Measurements from ENCODE around the gene ROR2.

Gene ROR2

GRCh38 chr9:91790917-91791316 lies 159.1 kb downstream of the ROR2 start:
- no peak for TF ChIP-seq GATA1 (IDR thresholded peaks at IDR 0.05; ENCODE audit: low read depth, low read length)
- no peak for TF ChIP-seq POLR2A (IDR thresholded peaks at IDR 0.05; ENCODE audit: low read length)
- no peak for DNase-seq

GRCh38 chr9:91789941-91790340 lies 160.1 kb downstream of the ROR2 start:
- no peak for DNase-seq
- TF ChIP-seq POLR2A (IDR thresholded peaks at IDR 0.05; ENCODE audit: low read length) (no peak), GATA1 (IDR thresholded peaks at IDR 0.05; ENCODE audit: low read depth, low read length) (no peak)

GRCh38 chr9:91787931-91788330 lies 162.1 kb downstream of the ROR2 start:
- no peak for DNase-seq
- no peak for TF ChIP-seq GATA1 (IDR thresholded peaks at IDR 0.05; ENCODE audit: low read depth, low read length)
- TF ChIP-seq POLR2A (IDR thresholded peaks at IDR 0.05; ENCODE audit: low read length) = no peak

- TF ChIP-seq POLR2A (IDR thresholded peaks at IDR 0.05; ENCODE audit: low read length) (no peak), GATA1 (IDR thresholded peaks at IDR 0.05; ENCODE audit: low read depth, low read length) (no peak)
These were observed 163.7 kb downstream of the ROR2 start for GRCh38 chr9:91786132-91786896.

GRCh38 chr9:91785447-91785842 lies 164.6 kb downstream of the ROR2 start:
- peak; percentile 68 to 82 for DNase-seq
- TF ChIP-seq GATA1 (IDR thresholded peaks at IDR 0.05; ENCODE audit: low read depth, low read length) (no peak), POLR2A (IDR thresholded peaks at IDR 0.05; ENCODE audit: low read length) (no peak)

More at GRCh38 chr9:91786132-91786896, 163.7 kb downstream of the ROR2 start:
- DNase-seq = peak; percentile 15 to 49

- no peak for DNase-seq
- no peak for TF ChIP-seq POLR2A (IDR thresholded peaks at IDR 0.05; ENCODE audit: low read length)
- no peak for TF ChIP-seq GATA1 (IDR thresholded peaks at IDR 0.05; ENCODE audit: low read depth, low read length)
These were observed 165.2 kb downstream of the ROR2 start for GRCh38 chr9:91784673-91785446.

- TF ChIP-seq POLR2A (IDR thresholded peaks at IDR 0.05; ENCODE audit: low read length) (no peak), GATA1 (IDR thresholded peaks at IDR 0.05; ENCODE audit: low read depth, low read length) (no peak)
- DNase-seq = no peak
These were observed 166.0 kb downstream of the ROR2 start for GRCh38 chr9:91783876-91784672.

GRCh38 chr9:91783411-91783810 lies 166.6 kb downstream of the ROR2 start:
- TF ChIP-seq POLR2A (IDR thresholded peaks at IDR 0.05; ENCODE audit: low read length) (no peak), GATA1 (IDR thresholded peaks at IDR 0.05; ENCODE audit: low read depth, low read length) (no peak)

GRCh38 chr9:91782708-91783214 lies 167.3 kb downstream of the ROR2 start:
- DNase-seq = no peak
- TF ChIP-seq POLR2A (IDR thresholded peaks at IDR 0.05; ENCODE audit: low read length) = no peak
- TF ChIP-seq GATA1 (IDR thresholded peaks at IDR 0.05; ENCODE audit: low read depth, low read length) = no peak

More at GRCh38 chr9:91783411-91783810, 166.6 kb downstream of the ROR2 start:
- DNase-seq = no peak

GRCh38 chr9:91781906-91782305 lies 168.1 kb downstream of the ROR2 start:
- no peak for DNase-seq
- TF ChIP-seq POLR2A (IDR thresholded peaks at IDR 0.05; ENCODE audit: low read length) = no peak

- TF ChIP-seq GATA1 (IDR thresholded peaks at IDR 0.05; ENCODE audit: low read depth, low read length) = no peak
- TF ChIP-seq POLR2A (IDR thresholded peaks at IDR 0.05; ENCODE audit: low read length) = no peak
- no peak for DNase-seq
These were observed 168.9 kb downstream of the ROR2 start for GRCh38 chr9:91781116-91781515.

GRCh38 chr9:91778031-91778430 lies 172.0 kb downstream of the ROR2 start:
- DNase-seq = no peak
- TF ChIP-seq POLR2A (IDR thresholded peaks at IDR 0.05; ENCODE audit: low read length) = no peak
- TF ChIP-seq GATA1 (IDR thresholded peaks at IDR 0.05; ENCODE audit: low read depth, low read length) = no peak

GRCh38 chr9:91777292-91777830 lies 172.7 kb downstream of the ROR2 start:
- DNase-seq = no peak
- TF ChIP-seq POLR2A (IDR thresholded peaks at IDR 0.05; ENCODE audit: low read length) (no peak), GATA1 (IDR thresholded peaks at IDR 0.05; ENCODE audit: low read depth, low read length) (no peak)
